C4-2B (cell line): ENCODE data around the gene ALKBH5.

Experiments used
- CTCF ChIP-seq: fragments of 450-650 bp; conservative IDR thresholded peaks from 2 replicates; pipeline ENCODE4 v1.5.1; 2017; ENCODE audit warnings: mild to moderate bottlenecking
- ZFX ChIP-seq: fragments of 450-650 bp; IDR thresholded peaks from 2 replicates; pipeline ENCODE4 v1.6.1; 2017

DNA sequence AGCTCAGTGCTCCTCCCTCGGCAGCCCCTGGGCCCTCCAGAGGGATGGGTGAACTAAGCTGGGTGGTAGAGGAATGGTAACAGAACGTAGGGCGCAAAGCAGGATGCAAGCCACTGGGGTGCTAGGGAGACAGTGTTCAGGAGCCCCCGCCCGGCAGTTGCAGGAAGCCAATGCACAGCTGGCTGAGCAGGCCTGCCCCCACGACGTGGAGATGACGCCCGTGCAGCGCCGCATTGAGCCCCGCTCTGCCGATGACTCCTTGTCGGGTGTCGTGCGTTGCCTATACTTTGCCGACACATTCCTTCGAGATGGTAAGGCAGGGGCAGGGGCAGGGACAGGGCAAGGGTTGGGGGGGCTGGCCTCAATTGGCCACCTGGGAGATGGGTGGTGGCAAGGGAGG lies 54.7 kb downstream of the ALKBH5 start:
- TF ChIP-seq CTCF (no peak), ZFX (no peak)
